T-helper 17 cell (primary cell): ENCODE results near the gene CCAR1. TPM values are rescaled to one million over a fixed set of nuclear protein-coding genes. Genes with fewer than 3 reads are reported as not detected.
A peak's percentile ranks its signal among the peaks of the same experiment; 100 is the strongest.
"Not testable (repeated sequence)": the region's sequence is repeated elsewhere in the genome, so short reads cannot be mapped to it uniquely, and the experiment has no call there.

Experiments
- ATAC-seq: fragments of 150-1000 bp; cut with Tn5 transposase; 2 replicates; pipeline ENCODE4 v1.10.0; 2021; ENCODE audit warnings: mild to moderate bottlenecking, moderate library complexity
- DNase-seq, 3 donors: peaks; one replicate each; pipeline versions ENCODE4 v3.0.0 to v3.0.0-alpha.2; 2020 to 2021
- H3K9me3 ChIP-seq: one replicate; pipeline ENCODE4 v1.7.0; 2013; ENCODE audit warnings: low read length, mild to moderate bottlenecking; ENCODE audit not compliant: control insufficient read depth, poor library complexity, severe bottlenecking
- H3K27ac Mint-ChIP-seq: one replicate; pipeline ENCODE4 v1.8.0; 2022; ENCODE audit warnings: mild to moderate bottlenecking, moderate library complexity, mixed read lengths
- H3K27me3 Mint-ChIP-seq: one replicate; pipeline ENCODE4 v1.8.0; 2022; ENCODE audit warnings: mixed read lengths
- H3K36me3 Mint-ChIP-seq: one replicate; pipeline ENCODE4 v1.8.0; 2022; ENCODE audit warnings: low read depth, mixed read lengths
- H3K4me1 Mint-ChIP-seq: one replicate; pipeline ENCODE4 v1.8.0; 2022; ENCODE audit warnings: mild to moderate bottlenecking, mixed read lengths
- H3K4me3 Mint-ChIP-seq: one replicate; pipeline ENCODE4 v1.8.0; 2022; ENCODE audit warnings: mild to moderate bottlenecking, moderate library complexity, mixed read lengths
- total RNA-seq, 4 donors: library from RNA in 2 of 4; stranded (reverse) in 2 of 4; gene quantifications; one replicate each; pipeline ENCODE4 v1.2.3 and lab custom pipeline; 2022 to 2026

The CCAR1 gene
- total RNA-seq, 2 donors from 2014 or later: 69.6 to 71.5 TPM

GRCh38 chr10:68784476-68784875 is 63.4 kb downstream of the CCAR1 start:
- ATAC-seq: no peak
- Mint-ChIP-seq H3K27me3 (no peaks in the 10 kb centered on the region), H3K36me3 (peaks cover 6% of the 10 kb centered on the region)

GRCh38 chr10:68787813-68788212 is 66.8 kb downstream of the CCAR1 start:
- ATAC-seq (no peak), DNase-seq (no peak)
- no peaks in the 10 kb centered on the region for H3K27me3 Mint-ChIP-seq
- H3K27ac Mint-ChIP-seq: no peak overlapping the region
- H3K4me1 Mint-ChIP-seq: no peaks in the 10 kb centered on the region
- H3K36me3 Mint-ChIP-seq: peaks cover 6% of the 10 kb centered on the region
- H3K4me3 Mint-ChIP-seq: no peak overlapping the region
- no peaks in the 10 kb centered on the region for H3K9me3 ChIP-seq

More at GRCh38 chr10:68784476-68784875, 63.4 kb downstream of the CCAR1 start:
- no peak for DNase-seq
- H3K4me3 Mint-ChIP-seq: no peak overlapping the region
- H3K27ac Mint-ChIP-seq: no peak overlapping the region
- H3K4me1 Mint-ChIP-seq: no peaks in the 10 kb centered on the region
- H3K9me3 ChIP-seq: no peaks in the 10 kb centered on the region

GRCh38 chr10:68790476-68790875 is 69.4 kb downstream of the CCAR1 start:
- H3K36me3 Mint-ChIP-seq: peaks cover 5% of the 10 kb centered on the region
- ATAC-seq: no peak

GRCh38 chr10:68792115-68792514 is 71.1 kb downstream of the CCAR1 start:
- Mint-ChIP-seq H3K4me1 (no peaks in the 10 kb centered on the region), H3K27me3 (no peaks in the 10 kb centered on the region), H3K4me3 (no peak overlapping the region), H3K27ac (peak overlapping the region; percentile 54), H3K36me3 (no peaks in the 10 kb centered on the region)
- no peak for DNase-seq
- H3K9me3 ChIP-seq: no peaks in the 10 kb centered on the region
- no peak for ATAC-seq

More at GRCh38 chr10:68790476-68790875, 69.4 kb downstream of the CCAR1 start:
- H3K27ac Mint-ChIP-seq: no peak overlapping the region
- no peaks in the 10 kb centered on the region for H3K4me1 Mint-ChIP-seq
- no peaks in the 10 kb centered on the region for H3K27me3 Mint-ChIP-seq
- no peaks in the 10 kb centered on the region for H3K9me3 ChIP-seq
- DNase-seq: no peak
- no peak overlapping the region for H3K4me3 Mint-ChIP-seq

- no peaks in the 10 kb centered on the region for H3K36me3 Mint-ChIP-seq
- H3K4me1 Mint-ChIP-seq: no peaks in the 10 kb centered on the region
- H3K27me3 Mint-ChIP-seq: no peaks in the 10 kb centered on the region
- H3K27ac Mint-ChIP-seq: no peak overlapping the region
- H3K9me3 ChIP-seq: no peaks in the 10 kb centered on the region
- ATAC-seq (no peak), DNase-seq (no peak)
- no peak overlapping the region for H3K4me3 Mint-ChIP-seq
Observed at GRCh38 chr10:68795886-68796532, 75.0 kb downstream of the CCAR1 start.

GRCh38 chr10:68796605-68797004 is 75.6 kb downstream of the CCAR1 start:
- Mint-ChIP-seq H3K27ac (no peak overlapping the region), H3K27me3 (no peaks in the 10 kb centered on the region), H3K36me3 (no peaks in the 10 kb centered on the region), H3K4me1 (no peaks in the 10 kb centered on the region), H3K4me3 (no peak overlapping the region)
- ATAC-seq (no peak), DNase-seq (no peak)
- H3K9me3 ChIP-seq: no peaks in the 10 kb centered on the region

- no peak for ATAC-seq
Observed at GRCh38 chr10:68800211-68800610, 79.2 kb downstream of the CCAR1 start.

GRCh38 chr10:68804692-68805091 is 83.7 kb downstream of the CCAR1 start:
- DNase-seq (no peak), ATAC-seq (no peak)
- H3K4me1 Mint-ChIP-seq: no peaks in the 10 kb centered on the region
- H3K27ac Mint-ChIP-seq: no peak overlapping the region
- no peaks in the 10 kb centered on the region for H3K36me3 Mint-ChIP-seq
- H3K4me3 Mint-ChIP-seq: no peak overlapping the region
- no peaks in the 10 kb centered on the region for H3K27me3 Mint-ChIP-seq
- no peaks in the 10 kb centered on the region for H3K9me3 ChIP-seq

More at GRCh38 chr10:68800211-68800610, 79.2 kb downstream of the CCAR1 start:
- no peaks in the 10 kb centered on the region for H3K9me3 ChIP-seq
- Mint-ChIP-seq H3K4me3 (no peak overlapping the region), H3K4me1 (no peaks in the 10 kb centered on the region), H3K36me3 (no peaks in the 10 kb centered on the region), H3K27me3 (no peaks in the 10 kb centered on the region), H3K27ac (no peak overlapping the region)
- no peak for DNase-seq

- ATAC-seq, H3K27me3 Mint-ChIP-seq, H3K36me3 Mint-ChIP-seq, H3K9me3 ChIP-seq, H3K27ac Mint-ChIP-seq, DNase-seq, H3K4me3 Mint-ChIP-seq, H3K4me1 Mint-ChIP-seq: not testable (repeated sequence)
Observed at GRCh38 chr10:68810830-68811229, 89.8 kb downstream of the CCAR1 start.

- ATAC-seq: no peak
- Mint-ChIP-seq H3K4me1 (no peaks in the 10 kb centered on the region), H3K27me3 (no peaks in the 10 kb centered on the region), H3K4me3 (no peak overlapping the region), H3K36me3 (no peaks in the 10 kb centered on the region), H3K27ac (no peak overlapping the region)
- H3K9me3 ChIP-seq: no peaks in the 10 kb centered on the region
- no peak for DNase-seq
Observed at GRCh38 chr10:68811314-68812009, 90.4 kb downstream of the CCAR1 start.

- ATAC-seq (no peak), DNase-seq (no peak)
- no peaks in the 10 kb centered on the region for H3K36me3 Mint-ChIP-seq
- no peak overlapping the region for H3K27ac Mint-ChIP-seq
- H3K4me1 Mint-ChIP-seq: no peaks in the 10 kb centered on the region
- H3K4me3 Mint-ChIP-seq: no peak overlapping the region
- no peaks in the 10 kb centered on the region for H3K27me3 Mint-ChIP-seq
- no peaks in the 10 kb centered on the region for H3K9me3 ChIP-seq
Observed at GRCh38 chr10:68812420-68812819, 91.4 kb downstream of the CCAR1 start.

GRCh38 chr10:68813559-68813958 is 92.5 kb downstream of the CCAR1 start:
- Mint-ChIP-seq H3K4me3 (no peak overlapping the region), H3K36me3 (no peaks in the 10 kb centered on the region), H3K4me1 (no peaks in the 10 kb centered on the region), H3K27ac (no peak overlapping the region), H3K27me3 (no peaks in the 10 kb centered on the region)
- ATAC-seq (no peak), DNase-seq (no peak)
- no peaks in the 10 kb centered on the region for H3K9me3 ChIP-seq

GRCh38 chr10:68816796-68817412 is 95.9 kb downstream of the CCAR1 start:
- Mint-ChIP-seq H3K36me3 (peaks cover 2% of the 10 kb centered on the region), H3K27ac (peak overlapping the region; percentile 41), H3K4me1 (peaks cover 2% of the 10 kb centered on the region)

More at GRCh38 chr10:68816796-68817412, 95.9 kb downstream of the CCAR1 start:
- ATAC-seq (no peak), DNase-seq (no peak)
- Mint-ChIP-seq H3K4me3 (no peak overlapping the region), H3K27me3 (no peaks in the 10 kb centered on the region)
- H3K9me3 ChIP-seq: no peaks in the 10 kb centered on the region
